Measurements from ENCODE around the gene SLAMF1.
"Not testable (repeated sequence)": the region's sequence is repeated elsewhere in the genome, so short reads cannot be mapped to it uniquely, and the experiment has no call there.

SLAMF1 gene

GRCh38 chr1:160657250-160657781 lies 10.5 kb upstream of the SLAMF1 start:
- DNase-seq (ENCODE audit: low spot score) = no peak
- in situ Hi-C loops (cut with MboI; ENCODE audit: low sequenced_read_pairs, unreplicated experiment) = no loop called here
- TF ChIP-seq, protein P1, sequence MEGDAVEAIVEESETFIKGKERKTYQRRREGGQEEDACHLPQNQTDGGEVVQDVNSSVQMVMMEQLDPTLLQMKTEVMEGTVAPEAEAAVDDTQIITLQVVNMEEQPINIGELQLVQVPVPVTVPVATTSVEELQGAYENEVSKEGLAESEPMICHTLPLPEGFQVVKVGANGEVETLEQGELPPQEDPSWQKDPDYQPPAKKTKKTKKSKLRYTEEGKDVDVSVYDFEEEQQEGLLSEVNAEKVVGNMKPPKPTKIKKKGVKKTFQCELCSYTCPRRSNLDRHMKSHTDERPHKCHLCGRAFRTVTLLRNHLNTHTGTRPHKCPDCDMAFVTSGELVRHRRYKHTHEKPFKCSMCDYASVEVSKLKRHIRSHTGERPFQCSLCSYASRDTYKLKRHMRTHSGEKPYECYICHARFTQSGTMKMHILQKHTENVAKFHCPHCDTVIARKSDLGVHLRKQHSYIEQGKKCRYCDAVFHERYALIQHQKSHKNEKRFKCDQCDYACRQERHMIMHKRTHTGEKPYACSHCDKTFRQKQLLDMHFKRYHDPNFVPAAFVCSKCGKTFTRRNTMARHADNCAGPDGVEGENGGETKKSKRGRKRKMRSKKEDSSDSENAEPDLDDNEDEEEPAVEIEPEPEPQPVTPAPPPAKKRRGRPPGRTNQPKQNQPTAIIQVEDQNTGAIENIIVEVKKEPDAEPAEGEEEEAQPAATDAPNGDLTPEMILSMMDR (IDR thresholded peaks at IDR 0.05; ENCODE audit: borderline replicate concordance, control extremely low read depth, extremely low read depth, insufficient read depth, missing control alignments) = no peak

DNA sequence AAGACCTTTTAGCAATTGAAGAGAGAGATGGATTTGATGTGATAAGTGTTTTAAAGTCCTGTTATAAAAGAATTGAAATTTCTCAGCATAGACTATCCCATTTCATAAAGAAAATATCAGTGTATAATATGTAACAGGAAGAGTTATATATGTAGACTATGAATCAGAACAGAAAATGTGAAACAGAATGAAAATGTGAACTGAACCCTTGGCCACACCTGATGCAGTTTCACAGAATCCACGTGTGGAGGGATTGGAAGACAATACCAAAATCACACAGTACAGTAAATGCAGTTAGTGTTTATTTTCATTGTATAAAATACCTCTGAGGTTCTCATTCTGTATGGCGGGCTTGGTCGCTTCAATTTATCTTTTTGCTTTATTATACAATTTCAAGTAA lies 9.9 kb upstream of the SLAMF1 start:
- TF ChIP-seq, protein P1 (IDR thresholded peaks at IDR 0.05; ENCODE audit: borderline replicate concordance, control extremely low read depth, extremely low read depth, insufficient read depth, missing control alignments) = no peak
- no peak for DNase-seq (ENCODE audit: low spot score)
- in situ Hi-C loops (cut with MboI; ENCODE audit: low sequenced_read_pairs, unreplicated experiment) = no loop called here

DNA sequence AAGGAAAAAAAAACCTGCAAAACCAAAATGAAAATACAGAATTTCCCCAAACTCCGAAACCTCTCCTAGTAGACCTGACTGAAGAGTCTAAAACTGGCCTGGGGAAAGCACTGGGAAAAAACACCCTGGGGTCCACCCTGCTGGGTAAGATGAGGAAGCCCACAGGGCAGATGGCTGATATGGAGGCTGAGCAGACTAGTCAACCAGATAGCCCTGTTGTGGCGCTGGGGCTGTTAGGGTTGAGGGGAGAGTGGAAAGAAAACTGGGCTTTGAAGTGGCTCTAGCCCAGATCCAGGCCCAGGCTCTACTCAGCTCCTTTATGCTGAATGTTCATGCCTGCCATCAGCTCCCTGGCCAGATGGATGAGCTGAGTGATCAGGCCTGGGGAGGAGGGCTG lies 6.8 kb upstream of the SLAMF1 start:
- TF ChIP-seq, protein P1 (IDR thresholded peaks at IDR 0.05; ENCODE audit: borderline replicate concordance, control extremely low read depth, extremely low read depth, insufficient read depth, missing control alignments) = no peak
- DNase-seq (ENCODE audit: low spot score) = no peak
- in situ Hi-C loops (cut with MboI; ENCODE audit: low sequenced_read_pairs, unreplicated experiment) = no loop called here

GRCh38 chr1:160652924-160653619 lies 6.2 kb upstream of the SLAMF1 start:
- no peak for DNase-seq (ENCODE audit: low spot score)
- in situ Hi-C loops (cut with MboI; ENCODE audit: low sequenced_read_pairs, unreplicated experiment) = no loop called here
- TF ChIP-seq, protein P1 (IDR thresholded peaks at IDR 0.05; ENCODE audit: borderline replicate concordance, control extremely low read depth, extremely low read depth, insufficient read depth, missing control alignments) = no peak

GRCh38 chr1:160652065-160652641 lies 5.3 kb upstream of the SLAMF1 start:
- in situ Hi-C loops (cut with MboI; ENCODE audit: low sequenced_read_pairs, unreplicated experiment); DNase-seq (ENCODE audit: low spot score): not testable (repeated sequence)

DNA sequence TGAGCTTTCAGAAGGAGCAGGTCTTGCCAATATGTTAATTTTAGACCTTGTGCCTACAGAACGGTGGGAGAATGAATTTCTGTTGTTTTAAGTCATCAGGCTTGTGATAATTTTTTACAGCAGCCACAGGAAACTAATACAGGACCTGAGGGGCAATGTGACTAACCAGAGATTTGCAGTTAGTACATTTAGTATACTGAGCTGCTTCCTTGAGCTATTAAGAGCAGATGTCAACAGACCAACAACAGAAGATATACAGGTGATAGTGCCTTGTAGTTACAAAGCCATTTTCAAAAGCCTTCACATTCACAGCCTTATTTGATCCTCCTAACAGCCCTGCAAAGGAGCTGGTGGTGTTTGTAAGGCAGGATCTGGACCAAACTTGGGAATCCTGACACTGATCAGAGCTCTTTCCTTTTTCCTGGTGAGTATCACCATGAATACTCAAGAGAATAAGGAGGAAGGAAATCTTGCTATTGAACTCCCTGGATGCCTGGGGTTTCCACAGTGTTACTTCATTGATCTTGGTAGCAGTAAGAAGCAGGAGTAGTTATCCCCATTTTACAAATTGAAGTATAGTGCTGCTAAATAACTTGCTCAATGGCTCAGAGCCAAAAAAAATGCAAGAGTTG lies 4.7 kb upstream of the SLAMF1 start:
- in situ Hi-C loops (cut with MboI; ENCODE audit: low sequenced_read_pairs, unreplicated experiment) = no loop called here
- TF ChIP-seq, protein P1 (IDR thresholded peaks at IDR 0.05; ENCODE audit: borderline replicate concordance, control extremely low read depth, extremely low read depth, insufficient read depth, missing control alignments) = no peak
- DNase-seq (ENCODE audit: low spot score) = no peak

- TF ChIP-seq, protein P1 (IDR thresholded peaks at IDR 0.05; ENCODE audit: borderline replicate concordance, control extremely low read depth, extremely low read depth, insufficient read depth, missing control alignments) = no peak
- in situ Hi-C loops (cut with MboI; ENCODE audit: low sequenced_read_pairs, unreplicated experiment) = no loop called here
- no peak for DNase-seq (ENCODE audit: low spot score)
Observed at GRCh38 chr1:160647329-160647720, 481 bp upstream of the SLAMF1 start.
